ENCODE data around the gene GALNT9. TPM values are rescaled to one million over a fixed set of nuclear protein-coding genes. Genes with fewer than 3 reads are reported as not detected.

Gene GALNT9
- total RNA-seq, 2 donors from 2014 or later = 0.14 to 1.0 TPM

DNA sequence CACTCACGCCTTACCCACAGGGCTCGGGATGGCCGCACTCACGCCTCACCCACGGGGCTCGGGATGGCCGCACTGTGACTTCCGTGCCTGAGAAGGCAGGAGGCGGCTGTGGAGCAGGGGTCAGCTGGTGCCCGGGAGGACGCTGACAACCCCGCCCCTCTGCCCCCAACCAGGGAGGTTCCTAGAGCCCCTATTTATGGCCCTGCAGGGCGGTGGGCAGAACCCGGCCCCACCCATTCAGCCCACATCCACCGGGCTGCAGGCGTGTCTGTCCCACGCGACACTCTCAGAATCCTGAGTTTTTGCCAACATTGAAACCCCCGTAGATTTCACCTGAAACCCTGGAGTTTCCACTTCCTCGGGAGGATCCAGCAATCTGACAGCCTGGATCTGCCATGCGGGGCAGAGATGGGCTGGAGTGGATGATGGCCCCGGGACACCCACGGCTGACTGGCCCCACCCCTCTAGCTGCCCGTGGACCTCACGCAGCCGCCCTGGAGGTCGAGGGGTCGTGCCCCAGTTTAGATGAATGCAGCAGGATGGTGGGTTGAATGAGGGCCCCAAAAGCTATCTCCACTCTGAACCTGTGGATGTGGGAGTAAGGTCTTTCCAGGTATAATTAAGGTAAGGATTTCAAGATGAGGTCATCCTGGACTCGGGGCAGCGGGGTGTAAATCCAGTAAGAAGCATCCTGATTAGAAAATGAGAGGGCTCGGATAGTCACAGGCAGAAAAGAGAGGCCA, 20.4 kb downstream of the GALNT9 start:
- DNase-seq (ENCODE audit: low spot score) = no peak
- H3K36me3 ChIP-seq = no peaks in the 10 kb centered on the region
- no peaks in the 10 kb centered on the region for H3K27me3 ChIP-seq (replicated peaks; ENCODE audit: insufficient read depth)
- TF ChIP-seq, protein P1, sequence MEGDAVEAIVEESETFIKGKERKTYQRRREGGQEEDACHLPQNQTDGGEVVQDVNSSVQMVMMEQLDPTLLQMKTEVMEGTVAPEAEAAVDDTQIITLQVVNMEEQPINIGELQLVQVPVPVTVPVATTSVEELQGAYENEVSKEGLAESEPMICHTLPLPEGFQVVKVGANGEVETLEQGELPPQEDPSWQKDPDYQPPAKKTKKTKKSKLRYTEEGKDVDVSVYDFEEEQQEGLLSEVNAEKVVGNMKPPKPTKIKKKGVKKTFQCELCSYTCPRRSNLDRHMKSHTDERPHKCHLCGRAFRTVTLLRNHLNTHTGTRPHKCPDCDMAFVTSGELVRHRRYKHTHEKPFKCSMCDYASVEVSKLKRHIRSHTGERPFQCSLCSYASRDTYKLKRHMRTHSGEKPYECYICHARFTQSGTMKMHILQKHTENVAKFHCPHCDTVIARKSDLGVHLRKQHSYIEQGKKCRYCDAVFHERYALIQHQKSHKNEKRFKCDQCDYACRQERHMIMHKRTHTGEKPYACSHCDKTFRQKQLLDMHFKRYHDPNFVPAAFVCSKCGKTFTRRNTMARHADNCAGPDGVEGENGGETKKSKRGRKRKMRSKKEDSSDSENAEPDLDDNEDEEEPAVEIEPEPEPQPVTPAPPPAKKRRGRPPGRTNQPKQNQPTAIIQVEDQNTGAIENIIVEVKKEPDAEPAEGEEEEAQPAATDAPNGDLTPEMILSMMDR (IDR thresholded peaks at IDR 0.05) = no peak
- TF ChIP-seq POLR2AphosphoS5 (IDR thresholded peaks at IDR 0.05) = no peak
- TF ChIP-seq POLR2A (IDR thresholded peaks at IDR 0.05) = no peak
- no peaks in the 10 kb centered on the region for H3K9me3 ChIP-seq
- no peaks in the 10 kb centered on the region for H3K4me1 ChIP-seq (replicated peaks)
- intact Hi-C loops (cut with DNase I) = no loop called here
- H3K27ac ChIP-seq = no peak overlapping the region
- 65% methylated on average over 31 of the region's 31 CpGs for WGBS
- no peak overlapping the region for H3K4me3 ChIP-seq

DNA sequence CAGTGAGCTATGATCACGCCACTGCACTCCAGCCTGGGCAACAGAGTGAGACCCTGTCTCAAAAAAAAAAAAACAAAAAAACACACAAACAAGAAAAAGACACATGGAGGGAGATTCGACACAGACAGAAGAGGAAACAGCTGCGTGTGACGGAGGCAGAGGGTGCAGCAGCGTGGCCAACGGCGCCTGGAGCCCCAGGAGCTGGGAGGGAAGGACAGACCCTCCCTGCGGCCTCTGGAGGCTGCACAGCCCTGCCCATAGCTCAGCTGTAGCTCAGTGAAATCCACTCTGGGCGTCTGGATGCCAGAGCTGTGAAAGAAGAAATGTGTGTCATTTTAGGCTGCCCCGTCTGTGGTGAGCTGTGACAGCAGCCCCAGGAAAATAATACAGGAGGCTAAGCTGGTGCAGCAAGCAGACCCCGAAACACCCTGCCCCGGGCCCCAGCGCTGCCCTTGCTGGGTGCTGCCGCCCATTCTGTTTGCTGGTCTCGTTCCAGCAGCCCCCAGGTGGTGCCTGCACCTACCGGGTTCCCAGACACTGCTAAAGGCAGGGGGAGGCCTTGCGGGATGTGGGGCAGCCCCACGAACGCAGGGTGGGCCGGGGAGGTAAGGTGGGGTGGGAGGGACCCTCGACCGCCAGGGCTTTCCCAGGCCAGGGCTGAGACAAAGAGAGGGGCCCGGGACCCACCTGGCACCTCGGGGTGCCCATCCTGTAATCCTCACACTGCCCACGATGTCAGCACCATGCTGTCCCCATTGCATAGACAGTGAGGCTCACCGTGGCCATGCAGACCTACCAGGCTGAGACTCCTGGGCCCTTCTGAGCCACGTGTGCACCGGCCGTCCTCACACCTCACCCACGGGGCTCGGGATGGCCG, 21.2 kb downstream of the GALNT9 start:
- 67% methylated on average over 28 of the region's 32 CpGs for WGBS
- H3K9me3 ChIP-seq = no peaks in the 10 kb centered on the region
- no peaks in the 10 kb centered on the region for H3K36me3 ChIP-seq
- no peaks in the 10 kb centered on the region for H3K27me3 ChIP-seq (replicated peaks; ENCODE audit: insufficient read depth)
- no peak overlapping the region for H3K27ac ChIP-seq
- H3K4me3 ChIP-seq = no peak overlapping the region
- intact Hi-C loops (cut with DNase I) = no loop called here
- no peak for DNase-seq (ENCODE audit: low spot score)
- H3K4me1 ChIP-seq (replicated peaks) = no peaks in the 10 kb centered on the region
- TF ChIP-seq POLR2A (IDR thresholded peaks at IDR 0.05) (no peak), POLR2AphosphoS5 (IDR thresholded peaks at IDR 0.05) (no peak)
- TF ChIP-seq, protein P1 (IDR thresholded peaks at IDR 0.05) = no peak

DNA sequence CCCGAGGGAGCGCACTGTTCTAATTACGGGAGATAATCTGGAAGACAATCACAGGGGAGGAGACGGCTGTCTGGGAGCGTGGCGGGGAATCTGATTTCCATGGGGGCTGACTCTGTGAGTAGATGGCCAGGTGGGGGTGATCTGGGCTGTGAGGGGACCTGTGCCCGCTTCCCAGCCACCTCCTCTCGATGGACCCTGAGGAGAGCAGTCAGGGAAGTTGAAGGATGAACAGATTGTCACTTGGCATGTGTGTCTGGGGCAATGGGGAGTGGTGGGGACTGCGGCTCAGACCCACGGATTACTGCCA, 22.6 kb downstream of the GALNT9 start:
- H3K9me3 ChIP-seq = no peaks in the 10 kb centered on the region
- H3K27me3 ChIP-seq (replicated peaks; ENCODE audit: insufficient read depth) = no peaks in the 10 kb centered on the region
- H3K36me3 ChIP-seq = no peaks in the 10 kb centered on the region
- DNase-seq (ENCODE audit: low spot score) = no peak
- H3K4me1 ChIP-seq (replicated peaks) = no peaks in the 10 kb centered on the region
- no peak for TF ChIP-seq POLR2AphosphoS5 (IDR thresholded peaks at IDR 0.05)
- TF ChIP-seq, protein P1 (IDR thresholded peaks at IDR 0.05) = no peak
- no peak for TF ChIP-seq POLR2A (IDR thresholded peaks at IDR 0.05)
- H3K4me3 ChIP-seq = no peak overlapping the region
- intact Hi-C loops (cut with DNase I) = no loop called here
- WGBS = 66% methylated on average over 10 of the region's 10 CpGs
- H3K27ac ChIP-seq = no peak overlapping the region

DNA sequence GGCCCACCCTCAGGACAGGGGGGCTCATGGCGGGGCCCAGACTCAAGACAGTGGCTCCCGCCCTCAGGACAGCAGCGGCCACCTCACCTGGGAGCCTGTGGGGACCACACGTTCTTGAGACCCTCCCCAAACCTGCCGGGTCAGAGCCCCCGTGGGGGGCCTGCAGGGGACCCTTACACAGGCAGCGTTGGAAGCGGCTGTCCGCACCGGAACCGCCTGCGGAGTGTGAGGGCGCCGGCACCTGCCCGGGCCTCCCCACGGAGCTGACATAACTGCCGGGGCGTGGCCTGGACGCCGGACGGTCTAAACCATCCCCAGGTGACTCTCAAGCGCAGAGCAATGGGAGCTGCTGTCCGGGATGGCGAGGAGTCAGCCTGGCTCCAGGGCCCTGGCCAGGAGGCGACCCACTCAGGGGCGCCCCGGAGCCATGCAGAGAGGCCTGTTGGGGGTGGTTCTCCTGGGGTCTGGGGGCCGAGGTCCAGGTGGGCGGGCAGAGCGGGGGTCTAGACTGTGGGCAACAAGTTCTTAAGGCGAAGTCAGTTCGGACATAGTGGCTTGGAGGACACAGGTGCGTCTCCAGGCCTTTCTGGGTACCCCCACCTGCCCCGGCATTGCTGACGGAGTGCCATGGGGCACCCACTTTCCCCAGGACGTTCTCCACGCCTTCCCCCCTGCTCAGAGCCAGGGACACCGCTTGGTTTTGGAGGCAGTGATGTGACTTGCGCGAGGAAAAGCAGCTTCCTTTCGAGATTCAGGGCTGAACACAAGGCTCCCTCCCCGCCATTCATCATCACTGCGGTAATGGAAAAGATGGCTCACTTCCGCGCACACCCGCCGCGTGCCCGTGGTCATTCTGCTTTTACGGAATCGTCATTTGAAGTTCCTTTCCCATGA, 23.2 kb downstream of the GALNT9 start:
- Histone ChIP-seq H3K36me3 (no peaks in the 10 kb centered on the region), H3K27me3 (replicated peaks; ENCODE audit: insufficient read depth) (no peaks in the 10 kb centered on the region), H3K4me1 (replicated peaks) (no peaks in the 10 kb centered on the region), H3K4me3 (no peak overlapping the region), H3K9me3 (no peaks in the 10 kb centered on the region), H3K27ac (no peak overlapping the region)
- WGBS = 83% methylated on average over 49 of the region's 51 CpGs
- TF ChIP-seq POLR2A (IDR thresholded peaks at IDR 0.05) (no peak), POLR2AphosphoS5 (IDR thresholded peaks at IDR 0.05) (no peak)
- TF ChIP-seq, protein P1 (IDR thresholded peaks at IDR 0.05) = no peak
- intact Hi-C loops (cut with DNase I) = no loop called here
- DNase-seq (ENCODE audit: low spot score) = no peak

Data from prostate gland (tissue), 2 donors.